GM12878 (cell line): ENCODE results near the gene SPOCK1. TPM values are rescaled to one million over a fixed set of nuclear protein-coding genes. Genes with fewer than 3 reads are reported as not detected.

Source experiments
- ATAC-seq: fragments of 200-7000 bp; cut with Tn5 transposase; 3 replicates; pipeline ENCODE4 v1.9.1; 2020; ENCODE audit warnings: mild to moderate bottlenecking, moderate library complexity
- BruUV-seq: library from RNA; stranded (reverse); fragments of 400-500 nt; replicated peaks from 2 replicates; lab custom pipeline; 2021; lab: Mats Ljungman, UMichigan
- CTCF ChIA-PET: fragments of 300-600 bp; sonication (Branson Sonifier 250); formaldehyde crosslinking; extraction: SDS; loops from one replicate; lab custom pipeline; 2021; ENCODE audit warnings: inconsistent platforms; lab: Yijun Ruan, JAX
- POLR2A ChIA-PET: fragments of 350-600 bp; formaldehyde crosslinking; extraction: SDS; loops from one replicate; lab custom pipeline; 2021; ENCODE audit warnings: inconsistent platforms; lab: Charles Lee
- RAD21 ChIA-PET: fragments of 300-600 bp; sonication (Branson Sonifier 250); formaldehyde crosslinking; loops from one replicate; lab custom pipeline; 2023; ENCODE audit warnings: antibody characterized with exemption; ENCODE audit not compliant: unreplicated experiment; lab: Charles Lee
- SMC1A ChIA-PET: fragments of 300-600 bp; sonication (Branson Sonifier 250); formaldehyde crosslinking; loops from one replicate; lab custom pipeline; 2023; ENCODE audit not compliant: unreplicated experiment, uncharacterized antibody; lab: Charles Lee
- DNase-seq: peaks from one replicate; pipeline ENCODE4 v3.0.0-alpha.2; 2011; ENCODE audit warnings: low read depth, low spot score
- FAIRE-seq: peaks from 3 replicates; lab custom pipeline; 2011; peaks lifted over from hg19 to GRCh38; lab: Jason Lieb, UNC
- H2AFZ ChIP-seq: 2 replicates; pipeline ENCODE4 v1.6.0; 2011; ENCODE audit warnings: low read depth, low read length, control low read depth; ENCODE audit not compliant: control insufficient read depth
- H3K27ac ChIP-seq: 2 replicates; pipeline ENCODE4 v1.5.1; 2011; ENCODE audit warnings: control low read depth; ENCODE audit not compliant: control insufficient read depth, insufficient read depth
- H3K27me3 ChIP-seq, 2 experiments: replicated peaks in 1 of 2; 2 replicates each; pipeline versions ENCODE4 v1.6.0 to v1.6.1; 2011; ENCODE audit warnings: low read length in 1 of 2; ENCODE audit not compliant: control insufficient read depth in 2 of 2, insufficient read depth in 2 of 2
- H3K36me3 ChIP-seq, 2 experiments: 2 replicates each; pipeline ENCODE4 v1.5.1; 2011; ENCODE audit warnings: low read length in 1 of 2; ENCODE audit not compliant: control insufficient read depth in 2 of 2, insufficient read depth in 2 of 2
- H3K4me1 ChIP-seq: 2 replicates; pipeline ENCODE4 v1.6.1; 2011; ENCODE audit warnings: mild to moderate bottlenecking, low read length, moderate library complexity, mixed read lengths; ENCODE audit not compliant: control insufficient read depth, insufficient read depth
- H3K4me2 ChIP-seq: 2 replicates; pipeline ENCODE4 v1.6.0; 2011; ENCODE audit warnings: control low read depth; ENCODE audit not compliant: control insufficient read depth, insufficient read depth
- H3K4me3 ChIP-seq: fragments of 200-600 bp; sonication (generic); 2 replicates; pipeline ENCODE4 v1.5.1; 2016
- H3K79me2 ChIP-seq: 2 replicates; pipeline ENCODE4 v1.6.0; 2011; ENCODE audit warnings: low read length; ENCODE audit not compliant: control insufficient read depth, insufficient read depth
- H3K9ac ChIP-seq: 2 replicates; pipeline ENCODE4 v1.8.0; 2011; ENCODE audit warnings: low read length, control low read depth, mixed read lengths; ENCODE audit not compliant: control insufficient read depth, insufficient read depth
- H3K9me3 ChIP-seq: replicated peaks from 3 replicates; pipeline ENCODE4 v1.5.1; 2011; ENCODE audit warnings: mild to moderate bottlenecking, low read length; ENCODE audit not compliant: control insufficient read depth, insufficient read depth
- H4K20me1 ChIP-seq: 2 replicates; pipeline ENCODE4 v1.6.0; 2011; ENCODE audit not compliant: control insufficient read depth, insufficient read depth
- MYC ChIP-seq: IDR thresholded peaks from 2 replicates; pipeline ENCODE4 v1.6.1; 2011; ENCODE audit warnings: mild to moderate bottlenecking, low read length, moderate library complexity, inconsistent platforms; ENCODE audit not compliant: insufficient read depth, insufficient replicate concordance, insufficient read length, severe bottlenecking
- ZNF592 ChIP-seq: fragments of 450-650 bp; IDR thresholded peaks from 2 replicates; pipeline ENCODE4 v1.6.1; 2017; ENCODE audit warnings: mild to moderate bottlenecking, moderate library complexity
- WGBS: methylation state at CpG from one replicate; pipeline ENCODE4 v1.1.6; 2016; ENCODE audit warnings: low lambda C conversion rate; ENCODE audit not compliant: insufficient replicate concordance, insufficient coverage; ENCODE audit errors: missing lambda C conversion rate; 5-methylcytosine and 5-hydroxymethylcytosine counted together
- in situ Hi-C: fragments of 300-500 bp; cut with MboI; formaldehyde crosslinking; loops from 9 replicates; pipeline ENCODE4 v1.14.3; 2018; ENCODE audit warnings: mixed read lengths
- intact Hi-C: fragments of 100-400 bp; cut with micrococcal nuclease; formaldehyde crosslinking; loops from one replicate; pipeline ENCODE4 v1.14.2; 2022; ENCODE audit not compliant: unreplicated experiment
- polyA plus RNA-seq, 11 experiments: library from polyadenylated mRNA; depleted of rRNA in 4 of 11; unstranded in 6 of 11; stranded (reverse) in 5 of 11; fragments of >200 nt; fragmentation: Nextera tagmentation in 4 of 11; fragmentation: Illumina TruSeq in 1 of 11; extraction: Ambion mirVana in 4 of 11; extraction: Trizol in 1 of 11; gene quantifications; 1 replicate in 1 of 11; 2 replicates in 10 of 11; pipeline versions ENCODE4 v1.2.1 to v1.2.3, GENCODE V29; 2011 to 2016; ENCODE audit warnings: inconsistent platforms in 2 of 11, missing spikeins in 2 of 11, low read depth in 1 of 11
- total RNA-seq, 4 experiments: library from RNA; depleted of rRNA in 3 of 4; stranded (reverse); fragments of >200 nt in 3 of 4; fragmentation: Illumina TruSeq in 1 of 4; extraction: Trizol in 1 of 4; gene quantifications; 2 replicates each; pipeline versions ENCODE4 v1.2.1 to v1.2.3, GENCODE V29; 2013 to 2021
- TF ChIP-seq, protein P1 (sequence below): fragments of 450-650 bp; IDR thresholded peaks from 2 replicates; pipeline ENCODE4 v1.6.1; 2017; ENCODE audit warnings: mild to moderate bottlenecking, moderate library complexity

The SPOCK1 gene
- total and polyA plus RNA-seq, 10 of the 15 experiments (the other 5 are each of a cell fraction or from before 2014, with no cell fraction given), result 0.06 to 0.68 (median 0.25) TPM; not detected in 3

DNA sequence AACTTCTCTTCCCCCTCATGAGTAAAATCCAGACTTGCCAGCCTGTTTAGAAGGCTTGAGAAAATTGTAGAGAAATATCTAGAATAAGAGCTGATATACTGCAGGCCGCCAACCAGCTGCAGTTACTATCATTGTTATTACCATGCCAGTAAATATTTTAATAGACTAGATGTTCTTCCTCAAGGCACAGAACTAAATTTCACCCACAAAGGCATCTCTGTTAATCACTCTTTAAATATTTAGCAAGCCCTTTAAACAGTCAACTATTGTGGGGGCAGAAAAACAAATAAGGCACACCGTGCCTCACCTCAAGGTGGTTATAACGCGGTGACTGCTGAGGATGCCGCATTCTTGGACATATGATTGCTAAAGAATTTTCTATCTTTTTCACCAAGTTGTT is 147.0 kb downstream of the SPOCK1 start:
- intact Hi-C loops (no loop called here), in situ Hi-C loops (no loop called here)
- Histone ChIP-seq H3K9me3 (no peaks in the 10 kb centered on the region), H3K79me2 (no peaks in the 10 kb centered on the region), H4K20me1 (no peaks in the 10 kb centered on the region), H3K4me2 (no peak overlapping the region), H3K27ac (no peak overlapping the region), H3K4me3 (no peak overlapping the region), H3K27me3 (peaks cover 0 to 2% of the 10 kb centered on the region in 2 experiments; a peak in 2 of 4 replicates), H2AFZ (no peak overlapping the region), H3K4me1 (no peaks in the 10 kb centered on the region), H3K9ac (no peak overlapping the region), H3K36me3 (no peaks in the 10 kb centered on the region)
- no peak for FAIRE-seq
- ChIA-PET SMC1A (interaction anchor here (0.6 kb wide), 1 partner anchor 206 kb away, joined by 3 read pairs; no protein-coding TSS in a partner anchor), CTCF (no interaction called here), POLR2A (interaction anchor here (0.6 kb wide), 1 partner anchor 26 kb away, joined by 5 read pairs; no protein-coding TSS in a partner anchor), RAD21 (no interaction called here)
- no peak for DNase-seq
- 56% methylated on average over 5 of the region's 5 CpGs for WGBS
- TF ChIP-seq ZNF592, result no peak
- no peak for TF ChIP-seq MYC
- TF ChIP-seq, protein P1, sequence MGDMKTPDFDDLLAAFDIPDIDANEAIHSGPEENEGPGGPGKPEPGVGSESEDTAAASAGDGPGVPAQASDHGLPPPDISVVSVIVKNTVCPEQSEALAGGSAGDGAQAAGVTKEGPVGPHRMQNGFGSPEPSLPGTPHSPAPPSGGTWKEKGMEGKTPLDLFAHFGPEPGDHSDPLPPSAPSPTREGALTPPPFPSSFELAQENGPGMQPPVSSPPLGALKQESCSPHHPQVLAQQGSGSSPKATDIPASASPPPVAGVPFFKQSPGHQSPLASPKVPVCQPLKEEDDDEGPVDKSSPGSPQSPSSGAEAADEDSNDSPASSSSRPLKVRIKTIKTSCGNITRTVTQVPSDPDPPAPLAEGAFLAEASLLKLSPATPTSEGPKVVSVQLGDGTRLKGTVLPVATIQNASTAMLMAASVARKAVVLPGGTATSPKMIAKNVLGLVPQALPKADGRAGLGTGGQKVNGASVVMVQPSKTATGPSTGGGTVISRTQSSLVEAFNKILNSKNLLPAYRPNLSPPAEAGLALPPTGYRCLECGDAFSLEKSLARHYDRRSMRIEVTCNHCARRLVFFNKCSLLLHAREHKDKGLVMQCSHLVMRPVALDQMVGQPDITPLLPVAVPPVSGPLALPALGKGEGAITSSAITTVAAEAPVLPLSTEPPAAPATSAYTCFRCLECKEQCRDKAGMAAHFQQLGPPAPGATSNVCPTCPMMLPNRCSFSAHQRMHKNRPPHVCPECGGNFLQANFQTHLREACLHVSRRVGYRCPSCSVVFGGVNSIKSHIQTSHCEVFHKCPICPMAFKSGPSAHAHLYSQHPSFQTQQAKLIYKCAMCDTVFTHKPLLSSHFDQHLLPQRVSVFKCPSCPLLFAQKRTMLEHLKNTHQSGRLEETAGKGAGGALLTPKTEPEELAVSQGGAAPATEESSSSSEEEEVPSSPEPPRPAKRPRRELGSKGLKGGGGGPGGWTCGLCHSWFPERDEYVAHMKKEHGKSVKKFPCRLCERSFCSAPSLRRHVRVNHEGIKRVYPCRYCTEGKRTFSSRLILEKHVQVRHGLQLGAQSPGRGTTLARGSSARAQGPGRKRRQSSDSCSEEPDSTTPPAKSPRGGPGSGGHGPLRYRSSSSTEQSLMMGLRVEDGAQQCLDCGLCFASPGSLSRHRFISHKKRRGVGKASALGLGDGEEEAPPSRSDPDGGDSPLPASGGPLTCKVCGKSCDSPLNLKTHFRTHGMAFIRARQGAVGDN, result no peak
- BruUV-seq, result no TSS peak
- no peak for ATAC-seq
